HepG2 (cell line): Measurements from ENCODE around the gene CCT3. TPM values are rescaled to one million over a fixed set of nuclear protein-coding genes. Genes with fewer than 3 reads are reported as not detected.

Experiments used
- ATAD3A ChIP-seq: sonication (generic); formaldehyde crosslinking; IDR thresholded peaks from 2 replicates; pipeline ENCODE4 v1.4.0; 2020; ENCODE audit warnings: missing genetic modification reagents
- CBX5 ChIP-seq: sonication (generic); formaldehyde crosslinking; IDR thresholded peaks from 2 replicates; pipeline ENCODE4 v1.4.0; 2020; ENCODE audit warnings: missing genetic modification reagents, borderline replicate concordance
- CCDC6 ChIP-seq: sonication (generic); formaldehyde crosslinking; IDR thresholded peaks from 2 replicates; pipeline ENCODE4 v1.8.1; 2022; ENCODE audit warnings: mild to moderate bottlenecking, missing genetic modification reagents, moderate library complexity
- GFI1 ChIP-seq: sonication (generic); formaldehyde crosslinking; IDR thresholded peaks from 2 replicates; pipeline ENCODE4 v1.5.0; 2020; ENCODE audit warnings: missing genetic modification reagents, mild to moderate bottlenecking, borderline replicate concordance
- GLI4 ChIP-seq: sonication (generic); formaldehyde crosslinking; IDR thresholded peaks from 2 replicates; pipeline ENCODE4 v1.5.1; 2020; ENCODE audit warnings: missing genetic modification reagents, mild to moderate bottlenecking, moderate library complexity, borderline replicate concordance
- HMG20A ChIP-seq: IDR thresholded peaks from 2 replicates; pipeline ENCODE4 v1.6.1; 2016; ENCODE audit warnings: borderline replicate concordance
- KDM5A ChIP-seq: fragments of 200-600 bp; sonication (generic); IDR thresholded peaks from 2 replicates; pipeline ENCODE4 v1.7.0; 2018; ENCODE audit warnings: antibody characterized with exemption, mild to moderate bottlenecking, low read length, borderline replicate concordance
- MTA3 ChIP-seq: sonication (generic); formaldehyde crosslinking; IDR thresholded peaks from 2 replicates; pipeline ENCODE4 v1.4.0; 2020; ENCODE audit warnings: missing genetic modification reagents
- NCOA2 ChIP-seq: sonication (generic); formaldehyde crosslinking; IDR thresholded peaks from 2 replicates; pipeline ENCODE4 v1.8.0; 2022; ENCODE audit warnings: inconsistent platforms
- PITX1 ChIP-seq: sonication (generic); formaldehyde crosslinking; IDR thresholded peaks from 2 replicates; pipeline ENCODE4 v1.5.1; 2020; ENCODE audit warnings: mild to moderate bottlenecking, missing genetic modification reagents
- PTBP1 ChIP-seq: fragments of 200-400 bp; formaldehyde crosslinking; IDR thresholded peaks from 2 replicates; pipeline ENCODE4 v1.6.1; 2018; ENCODE audit warnings: low read length, low read depth; ENCODE audit not compliant: poor library complexity, severe bottlenecking
- RNF2 ChIP-seq: fragments of 450-650 bp; conservative IDR thresholded peaks from 2 replicates; pipeline ENCODE4 v1.6.1; 2016; ENCODE audit warnings: low read depth
- SMAD3 ChIP-seq: sonication (generic); formaldehyde crosslinking; IDR thresholded peaks from 2 replicates; pipeline ENCODE4 v1.4.0; 2020; ENCODE audit warnings: missing genetic modification reagents
- SMARCE1 ChIP-seq: fragments of 450-650 bp; IDR thresholded peaks from 2 replicates; pipeline ENCODE4 v1.6.1; 2017; ENCODE audit warnings: borderline replicate concordance
- SMYD3 ChIP-seq: sonication (generic); formaldehyde crosslinking; IDR thresholded peaks from 2 replicates; pipeline ENCODE4 v1.8.1; 2023; ENCODE audit warnings: mild to moderate bottlenecking, missing genetic modification reagents
- SNAI1 ChIP-seq: sonication (generic); formaldehyde crosslinking; IDR thresholded peaks from 2 replicates; pipeline ENCODE4 v1.5.0; 2020; ENCODE audit warnings: mild to moderate bottlenecking, missing genetic modification reagents, borderline replicate concordance
- TBX2 ChIP-seq: sonication (generic); formaldehyde crosslinking; IDR thresholded peaks from 2 replicates; pipeline ENCODE4 v1.5.0; 2020; ENCODE audit warnings: missing genetic modification reagents, mild to moderate bottlenecking, borderline replicate concordance
- TOPORS ChIP-seq: sonication (generic); formaldehyde crosslinking; IDR thresholded peaks from 2 replicates; pipeline ENCODE4 v1.8.0; 2023; ENCODE audit warnings: mild to moderate bottlenecking, missing genetic modification reagents
- ZNF34 ChIP-seq: sonication (generic); formaldehyde crosslinking; IDR thresholded peaks from 2 replicates; pipeline ENCODE4 v1.4.0; 2020; ENCODE audit warnings: mild to moderate bottlenecking, missing genetic modification reagents, borderline replicate concordance
- ZNF550 ChIP-seq: sonication (generic); formaldehyde crosslinking; IDR thresholded peaks from 2 replicates; pipeline ENCODE4 v1.4.0; 2020; ENCODE audit warnings: mild to moderate bottlenecking, missing genetic modification reagents, borderline replicate concordance
- ZNF619 ChIP-seq: sonication (generic); formaldehyde crosslinking; IDR thresholded peaks from 2 replicates; pipeline ENCODE4 v1.4.0; 2020; ENCODE audit warnings: mild to moderate bottlenecking, missing genetic modification reagents
- polyA plus RNA-seq, 8 experiments: library from polyadenylated mRNA; depleted of rRNA in 3 of 8; stranded (reverse) in 7 of 8; unstranded in 1 of 8; fragments of >200 nt; fragmentation: Illumina TruSeq in 4 of 8; extraction: Trizol in 4 of 8; gene quantifications; 2 replicates each; pipeline versions ENCODE4 v1.2.1 to v1.2.3, GENCODE V29; 2011 to 2016; ENCODE audit warnings: low read depth in 4 of 8, missing spikeins in 1 of 8, mixed read lengths in 1 of 8; ENCODE audit not compliant: insufficient read depth in 1 of 8
- total RNA-seq, 5 experiments: library from RNA; depleted of rRNA; stranded (reverse); fragments of >200 nt; fragmentation: Illumina TruSeq; extraction: Trizol; gene quantifications; 2 replicates each; pipeline ENCODE4 v1.2.3, GENCODE V29; 2016; ENCODE audit warnings: low read depth in 1 of 5
- TF ChIP-seq, protein P1 (sequence below): sonication (generic); formaldehyde crosslinking; conservative IDR thresholded peaks from 2 replicates; pipeline ENCODE4 v1.8.0; 2022; ENCODE audit warnings: low read depth, missing genetic modification reagents
- TF ChIP-seq, protein P2 (sequence below): sonication (generic); formaldehyde crosslinking; IDR thresholded peaks from 2 replicates; pipeline ENCODE4 v1.4.0; 2020; ENCODE audit warnings: missing genetic modification reagents, borderline replicate concordance
- TF ChIP-seq, protein P3 (sequence below): sonication (generic); formaldehyde crosslinking; IDR thresholded peaks from 2 replicates; pipeline ENCODE4 v1.5.0; 2020; ENCODE audit warnings: missing genetic modification reagents
- TF ChIP-seq, protein P4 (sequence below): sonication (generic); formaldehyde crosslinking; IDR thresholded peaks from 2 replicates; pipeline ENCODE4 v1.4.0; 2020; ENCODE audit warnings: missing genetic modification reagents
- TF ChIP-seq, protein P5 (sequence below): IDR thresholded peaks from 2 replicates; pipeline ENCODE4 v1.6.1; 2016; ENCODE audit warnings: mild to moderate bottlenecking

Gene CCT3
- total and polyA plus RNA-seq, 2 of the 13 experiments (the other 11 are each of a cell fraction or from before 2014, with no cell fraction given), result 319 to 615 TPM

DNA sequence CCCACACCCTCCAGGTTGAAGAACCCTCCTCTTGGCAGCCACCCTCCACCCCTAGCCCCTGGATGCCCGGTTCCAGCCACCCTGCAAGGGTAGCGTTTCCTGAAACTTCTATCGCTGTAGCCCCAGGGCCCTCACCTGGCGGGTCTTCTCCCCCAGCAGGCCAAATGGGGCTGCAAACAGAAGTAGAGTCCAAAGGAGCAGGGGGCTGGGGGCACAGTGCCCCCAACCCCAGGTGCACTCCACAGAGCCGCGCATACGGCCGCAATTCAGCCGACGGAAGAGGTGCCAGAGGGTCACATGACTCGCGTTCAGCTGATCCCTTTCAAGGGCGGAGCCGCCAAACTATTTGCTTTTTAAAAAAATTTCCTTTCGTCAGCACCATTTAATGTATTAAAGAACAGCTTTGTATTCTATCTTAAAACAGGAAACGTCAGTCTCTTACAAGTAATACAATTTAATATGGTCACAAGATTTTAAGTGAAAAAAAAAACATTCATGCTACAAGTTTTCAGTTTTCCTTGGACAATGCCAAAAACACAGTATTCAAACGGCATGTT, 42.6 kb downstream of the CCT3 start, which contains the start of gene GLMP (continued):
- TF ChIP-seq, protein P1, sequence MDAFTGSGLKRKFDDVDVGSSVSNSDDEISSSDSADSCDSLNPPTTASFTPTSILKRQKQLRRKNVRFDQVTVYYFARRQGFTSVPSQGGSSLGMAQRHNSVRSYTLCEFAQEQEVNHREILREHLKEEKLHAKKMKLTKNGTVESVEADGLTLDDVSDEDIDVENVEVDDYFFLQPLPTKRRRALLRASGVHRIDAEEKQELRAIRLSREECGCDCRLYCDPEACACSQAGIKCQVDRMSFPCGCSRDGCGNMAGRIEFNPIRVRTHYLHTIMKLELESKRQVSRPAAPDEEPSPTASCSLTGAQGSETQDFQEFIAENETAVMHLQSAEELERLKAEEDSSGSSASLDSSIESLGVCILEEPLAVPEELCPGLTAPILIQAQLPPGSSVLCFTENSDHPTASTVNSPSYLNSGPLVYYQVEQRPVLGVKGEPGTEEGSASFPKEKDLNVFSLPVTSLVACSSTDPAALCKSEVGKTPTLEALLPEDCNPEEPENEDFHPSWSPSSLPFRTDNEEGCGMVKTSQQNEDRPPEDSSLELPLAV, result no peak
- TF ChIP-seq PTBP1 (no peak), SMYD3 (CRISPR knock-in tag) (no peak), RNF2 (no peak), ZNF619 (CRISPR knock-in tag) (no peak), SMAD3 (CRISPR knock-in tag) (no peak), ATAD3A (CRISPR knock-in tag) (no peak), GFI1 (CRISPR knock-in tag) (no peak), KDM5A (peak; percentile 96), CCDC6 (no peak), TOPORS (CRISPR knock-in tag) (no peak), ZNF34 (CRISPR knock-in tag) (no peak), GLI4 (no peak), MTA3 (CRISPR knock-in tag) (no peak), SNAI1 (CRISPR knock-in tag) (no peak), TBX2 (CRISPR knock-in tag) (peak; percentile 81), NCOA2 (CRISPR knock-in tag) (no peak), HMG20A (CRISPR knock-in tag) (no peak), ZNF550 (no peak), CBX5 (CRISPR knock-in tag) (no peak), PITX1 (no peak), SMARCE1 (no peak)
- TF ChIP-seq, protein P2, sequence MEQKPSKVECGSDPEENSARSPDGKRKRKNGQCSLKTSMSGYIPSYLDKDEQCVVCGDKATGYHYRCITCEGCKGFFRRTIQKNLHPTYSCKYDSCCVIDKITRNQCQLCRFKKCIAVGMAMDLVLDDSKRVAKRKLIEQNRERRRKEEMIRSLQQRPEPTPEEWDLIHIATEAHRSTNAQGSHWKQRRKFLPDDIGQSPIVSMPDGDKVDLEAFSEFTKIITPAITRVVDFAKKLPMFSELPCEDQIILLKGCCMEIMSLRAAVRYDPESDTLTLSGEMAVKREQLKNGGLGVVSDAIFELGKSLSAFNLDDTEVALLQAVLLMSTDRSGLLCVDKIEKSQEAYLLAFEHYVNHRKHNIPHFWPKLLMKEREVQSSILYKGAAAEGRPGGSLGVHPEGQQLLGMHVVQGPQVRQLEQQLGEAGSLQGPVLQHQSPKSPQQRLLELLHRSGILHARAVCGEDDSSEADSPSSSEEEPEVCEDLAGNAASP (CRISPR knock-in tag), result no peak
- TF ChIP-seq, protein P3, sequence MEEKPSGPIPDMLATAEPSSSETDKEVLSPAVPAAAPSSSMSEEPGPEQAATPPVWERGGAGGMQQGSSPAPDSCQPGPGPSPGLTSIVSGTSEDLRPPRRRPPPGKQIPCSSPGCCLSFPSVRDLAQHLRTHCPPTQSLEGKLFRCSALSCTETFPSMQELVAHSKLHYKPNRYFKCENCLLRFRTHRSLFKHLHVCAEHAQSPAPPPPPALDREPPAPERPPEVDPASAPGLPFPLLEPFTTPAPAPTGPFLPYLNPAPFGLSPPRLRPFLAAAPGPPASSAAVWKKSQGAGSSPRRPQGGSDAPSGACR (CRISPR knock-in tag), result no peak
- TF ChIP-seq, protein P4, sequence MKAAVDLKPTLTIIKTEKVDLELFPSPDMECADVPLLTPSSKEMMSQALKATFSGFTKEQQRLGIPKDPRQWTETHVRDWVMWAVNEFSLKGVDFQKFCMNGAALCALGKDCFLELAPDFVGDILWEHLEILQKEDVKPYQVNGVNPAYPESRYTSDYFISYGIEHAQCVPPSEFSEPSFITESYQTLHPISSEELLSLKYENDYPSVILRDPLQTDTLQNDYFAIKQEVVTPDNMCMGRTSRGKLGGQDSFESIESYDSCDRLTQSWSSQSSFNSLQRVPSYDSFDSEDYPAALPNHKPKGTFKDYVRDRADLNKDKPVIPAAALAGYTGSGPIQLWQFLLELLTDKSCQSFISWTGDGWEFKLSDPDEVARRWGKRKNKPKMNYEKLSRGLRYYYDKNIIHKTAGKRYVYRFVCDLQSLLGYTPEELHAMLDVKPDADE (CRISPR knock-in tag), result no peak
- TF ChIP-seq, protein P5, sequence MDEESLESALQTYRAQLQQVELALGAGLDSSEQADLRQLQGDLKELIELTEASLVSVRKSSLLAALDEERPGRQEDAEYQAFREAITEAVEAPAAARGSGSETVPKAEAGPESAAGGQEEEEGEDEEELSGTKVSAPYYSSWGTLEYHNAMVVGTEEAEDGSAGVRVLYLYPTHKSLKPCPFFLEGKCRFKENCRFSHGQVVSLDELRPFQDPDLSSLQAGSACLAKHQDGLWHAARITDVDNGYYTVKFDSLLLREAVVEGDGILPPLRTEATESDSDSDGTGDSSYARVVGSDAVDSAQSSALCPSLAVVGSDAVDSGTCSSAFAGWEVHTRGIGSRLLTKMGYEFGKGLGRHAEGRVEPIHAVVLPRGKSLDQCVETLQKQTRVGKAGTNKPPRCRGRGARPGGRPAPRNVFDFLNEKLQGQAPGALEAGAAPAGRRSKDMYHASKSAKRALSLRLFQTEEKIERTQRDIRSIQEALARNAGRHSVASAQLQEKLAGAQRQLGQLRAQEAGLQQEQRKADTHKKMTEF, result peak; percentile 43; the same call in 1 of the 2 replicates
